ENCODE results near the gene TMEM120B.

GRCh38 chr12:121779422-121779895, 66.9 kb downstream of the TMEM120B start:
- no peak for TF ChIP-seq CTCF (IDR thresholded peaks at IDR 0.05)
- TF ChIP-seq POLR2AphosphoS5 (IDR thresholded peaks at IDR 0.05): no peak
- TF ChIP-seq EP300 (IDR thresholded peaks at IDR 0.05): no peak

All from suprapubic skin (tissue), 4 donors.